ENCODE measurements around the gene OGDH. TPM values are rescaled to one million over a fixed set of nuclear protein-coding genes. Genes with fewer than 3 reads are reported as not detected.

OGDH gene
- total and polyA plus RNA-seq, 2 experiments from 2014 or later: 13.5 to 76.9 TPM

DNA sequence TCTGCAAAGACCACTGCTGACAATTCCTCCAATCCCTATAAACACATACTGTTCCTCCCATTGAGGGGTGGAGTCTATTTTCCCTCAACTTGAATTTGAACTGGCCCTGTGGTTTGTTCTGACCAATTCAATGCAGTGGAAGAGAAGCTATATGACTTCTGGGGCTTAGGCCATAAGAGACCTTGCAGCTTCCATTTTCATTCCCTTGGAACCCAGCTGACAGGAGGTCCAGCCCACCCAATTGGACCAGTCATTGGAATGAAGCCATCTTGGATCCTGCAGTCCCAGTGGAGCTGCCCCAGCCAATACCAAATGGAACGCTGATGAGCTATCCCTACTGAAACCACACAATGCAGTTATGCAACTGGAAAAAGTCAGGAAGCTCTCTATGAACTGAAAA is 15.5 kb upstream of the OGDH start (continued):
- TF ChIP-seq, protein P1, sequence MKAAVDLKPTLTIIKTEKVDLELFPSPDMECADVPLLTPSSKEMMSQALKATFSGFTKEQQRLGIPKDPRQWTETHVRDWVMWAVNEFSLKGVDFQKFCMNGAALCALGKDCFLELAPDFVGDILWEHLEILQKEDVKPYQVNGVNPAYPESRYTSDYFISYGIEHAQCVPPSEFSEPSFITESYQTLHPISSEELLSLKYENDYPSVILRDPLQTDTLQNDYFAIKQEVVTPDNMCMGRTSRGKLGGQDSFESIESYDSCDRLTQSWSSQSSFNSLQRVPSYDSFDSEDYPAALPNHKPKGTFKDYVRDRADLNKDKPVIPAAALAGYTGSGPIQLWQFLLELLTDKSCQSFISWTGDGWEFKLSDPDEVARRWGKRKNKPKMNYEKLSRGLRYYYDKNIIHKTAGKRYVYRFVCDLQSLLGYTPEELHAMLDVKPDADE (IDR thresholded peaks at IDR 0.05): no peak
- TF ChIP-seq POLR2AphosphoS5 (IDR thresholded peaks at IDR 0.05; ENCODE audit: low read depth) (no peak), NANOG (IDR thresholded peaks at IDR 0.05; ENCODE audit: borderline replicate concordance) (no peak)

DNA sequence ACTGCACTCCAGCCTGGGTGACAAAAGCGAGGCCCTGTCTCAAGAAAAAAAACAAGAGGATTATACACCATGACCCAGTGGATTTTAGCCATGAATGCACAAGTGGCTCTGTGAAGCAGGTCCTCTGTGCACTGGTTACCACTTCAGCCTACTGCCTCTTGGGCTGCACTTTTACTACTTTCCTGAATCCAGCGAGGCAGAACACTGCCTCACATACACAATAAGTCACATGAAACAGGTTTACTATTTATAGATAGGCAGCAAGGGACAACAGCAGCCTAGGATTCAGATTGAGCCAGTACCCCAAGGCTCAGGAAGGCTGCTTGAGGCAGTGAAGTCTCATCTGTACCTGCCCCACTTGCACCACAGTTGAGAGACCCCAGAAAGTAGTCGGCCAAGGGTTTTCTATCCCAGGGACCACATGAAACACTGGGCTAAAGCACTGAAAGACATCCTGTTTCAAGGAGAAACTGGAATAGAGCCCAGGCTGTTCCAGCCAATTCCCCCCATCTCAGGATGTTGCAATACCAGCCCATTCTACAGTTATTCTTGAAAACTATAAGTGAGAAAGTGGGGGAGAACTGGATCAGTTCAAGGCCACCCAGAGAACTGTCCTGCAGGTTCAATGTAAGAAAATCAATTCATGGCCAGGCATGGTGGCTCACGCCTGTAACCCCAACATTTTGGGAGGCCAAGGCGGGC is 10.3 kb upstream of the OGDH start:
- no peak overlapping the region for H3K4me3 Mint-ChIP-seq
- peaks cover 7% of the 10 kb centered on the region for H3K27me3 Mint-ChIP-seq (ENCODE audit: insufficient read depth, low read depth, poor library complexity)
- DNase-seq (ENCODE audit: low spot score) (no peak), ATAC-seq (no peak)
- H3F3A ChIP-seq (replicated peaks; ENCODE audit: low read depth): no peaks in the 10 kb centered on the region
- no peaks in the 10 kb centered on the region for H3K9me3 Mint-ChIP-seq
- H3K36me3 ChIP-seq (ENCODE audit: insufficient read depth): no peaks in the 10 kb centered on the region
- no peaks in the 10 kb centered on the region for H3K9me2 ChIP-seq (ENCODE audit: insufficient read depth)
- H3K4me1 ChIP-seq (ENCODE audit: insufficient read depth): no peaks in the 10 kb centered on the region
- no peak overlapping the region for H3K27ac Mint-ChIP-seq
- no peaks in the 10 kb centered on the region for H4K20me1 ChIP-seq (replicated peaks; ENCODE audit: insufficient read depth)
- H2AFZ ChIP-seq: peak overlapping the region; percentile 47; the same call in 1 of the 2 replicates
- no peaks in the 10 kb centered on the region for H3K79me2 ChIP-seq (replicated peaks; ENCODE audit: insufficient read depth)
- H3K4me3 ChIP-seq: no peak overlapping the region
- H3K27me3 ChIP-seq (ENCODE audit: insufficient read depth): no peaks in the 10 kb centered on the region
- H3K27ac ChIP-seq (ENCODE audit: low read depth): no peak overlapping the region
- no peaks in the 10 kb centered on the region for H3K4me1 Mint-ChIP-seq
- no peaks in the 10 kb centered on the region for H3K36me3 Mint-ChIP-seq (ENCODE audit: low read depth)
- no peak overlapping the region for H3K4me2 ChIP-seq
- TF ChIP-seq EZH2phosphoT487 (IDR thresholded peaks at IDR 0.05; ENCODE audit: unreplicated experiment): no peak
- TF ChIP-seq, protein P2, sequence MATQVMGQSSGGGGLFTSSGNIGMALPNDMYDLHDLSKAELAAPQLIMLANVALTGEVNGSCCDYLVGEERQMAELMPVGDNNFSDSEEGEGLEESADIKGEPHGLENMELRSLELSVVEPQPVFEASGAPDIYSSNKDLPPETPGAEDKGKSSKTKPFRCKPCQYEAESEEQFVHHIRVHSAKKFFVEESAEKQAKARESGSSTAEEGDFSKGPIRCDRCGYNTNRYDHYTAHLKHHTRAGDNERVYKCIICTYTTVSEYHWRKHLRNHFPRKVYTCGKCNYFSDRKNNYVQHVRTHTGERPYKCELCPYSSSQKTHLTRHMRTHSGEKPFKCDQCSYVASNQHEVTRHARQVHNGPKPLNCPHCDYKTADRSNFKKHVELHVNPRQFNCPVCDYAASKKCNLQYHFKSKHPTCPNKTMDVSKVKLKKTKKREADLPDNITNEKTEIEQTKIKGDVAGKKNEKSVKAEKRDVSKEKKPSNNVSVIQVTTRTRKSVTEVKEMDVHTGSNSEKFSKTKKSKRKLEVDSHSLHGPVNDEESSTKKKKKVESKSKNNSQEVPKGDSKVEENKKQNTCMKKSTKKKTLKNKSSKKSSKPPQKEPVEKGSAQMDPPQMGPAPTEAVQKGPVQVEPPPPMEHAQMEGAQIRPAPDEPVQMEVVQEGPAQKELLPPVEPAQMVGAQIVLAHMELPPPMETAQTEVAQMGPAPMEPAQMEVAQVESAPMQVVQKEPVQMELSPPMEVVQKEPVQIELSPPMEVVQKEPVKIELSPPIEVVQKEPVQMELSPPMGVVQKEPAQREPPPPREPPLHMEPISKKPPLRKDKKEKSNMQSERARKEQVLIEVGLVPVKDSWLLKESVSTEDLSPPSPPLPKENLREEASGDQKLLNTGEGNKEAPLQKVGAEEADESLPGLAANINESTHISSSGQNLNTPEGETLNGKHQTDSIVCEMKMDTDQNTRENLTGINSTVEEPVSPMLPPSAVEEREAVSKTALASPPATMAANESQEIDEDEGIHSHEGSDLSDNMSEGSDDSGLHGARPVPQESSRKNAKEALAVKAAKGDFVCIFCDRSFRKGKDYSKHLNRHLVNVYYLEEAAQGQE (IDR thresholded peaks at IDR 0.05; ENCODE audit: unreplicated experiment): no peak
- TF ChIP-seq, protein P3, sequence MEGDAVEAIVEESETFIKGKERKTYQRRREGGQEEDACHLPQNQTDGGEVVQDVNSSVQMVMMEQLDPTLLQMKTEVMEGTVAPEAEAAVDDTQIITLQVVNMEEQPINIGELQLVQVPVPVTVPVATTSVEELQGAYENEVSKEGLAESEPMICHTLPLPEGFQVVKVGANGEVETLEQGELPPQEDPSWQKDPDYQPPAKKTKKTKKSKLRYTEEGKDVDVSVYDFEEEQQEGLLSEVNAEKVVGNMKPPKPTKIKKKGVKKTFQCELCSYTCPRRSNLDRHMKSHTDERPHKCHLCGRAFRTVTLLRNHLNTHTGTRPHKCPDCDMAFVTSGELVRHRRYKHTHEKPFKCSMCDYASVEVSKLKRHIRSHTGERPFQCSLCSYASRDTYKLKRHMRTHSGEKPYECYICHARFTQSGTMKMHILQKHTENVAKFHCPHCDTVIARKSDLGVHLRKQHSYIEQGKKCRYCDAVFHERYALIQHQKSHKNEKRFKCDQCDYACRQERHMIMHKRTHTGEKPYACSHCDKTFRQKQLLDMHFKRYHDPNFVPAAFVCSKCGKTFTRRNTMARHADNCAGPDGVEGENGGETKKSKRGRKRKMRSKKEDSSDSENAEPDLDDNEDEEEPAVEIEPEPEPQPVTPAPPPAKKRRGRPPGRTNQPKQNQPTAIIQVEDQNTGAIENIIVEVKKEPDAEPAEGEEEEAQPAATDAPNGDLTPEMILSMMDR (conservative IDR thresholded peaks at IDR 0.05; ENCODE audit: low read depth in 2 of 2): no peak
- TF ChIP-seq POLR2AphosphoS5 (IDR thresholded peaks at IDR 0.05; ENCODE audit: low read depth): no peak
- TF ChIP-seq ZNF331 (CRISPR knock-in tag; IDR thresholded peaks at IDR 0.05; ENCODE audit: low read depth): no peak
- TF ChIP-seq STAT1 (IDR thresholded peaks at IDR 0.05; ENCODE audit: unreplicated experiment): no peak
- no peak for TF ChIP-seq CREB1 (CRISPR knock-in tag; IDR thresholded peaks at IDR 0.05; ENCODE audit: low read depth)
- TF ChIP-seq, protein P1 (IDR thresholded peaks at IDR 0.05): no peak
- TF ChIP-seq ZNF114 (CRISPR knock-in tag; IDR thresholded peaks at IDR 0.05): no peak
- no peak for TF ChIP-seq NANOG (IDR thresholded peaks at IDR 0.05; ENCODE audit: borderline replicate concordance)

Data from GM23338 (cell line).